Naive thymus-derived CD4-positive, alpha-beta T cell (primary cell): Measurements from ENCODE around the gene SLC22A17. TPM values are rescaled to one million over a fixed set of nuclear protein-coding genes. Genes with fewer than 3 reads are reported as not detected.
"Not testable (repeated sequence)": the region's sequence is repeated elsewhere in the genome, so short reads cannot be mapped to it uniquely, and the experiment has no call there.

Experiments used
- ATAC-seq: fragments of 150-1000 bp; cut with Tn5 transposase; 2 replicates; pipeline ENCODE4 v1.10.0; 2021; ENCODE audit warnings: mild to moderate bottlenecking, moderate library complexity
- CTCF ChIA-PET: fragments of 350-600 bp; sonication (Branson Sonifier 250); formaldehyde crosslinking; loops from one replicate; lab custom pipeline; 2021; ENCODE audit warnings: antibody characterized with exemption; lab: Charles Lee
- POLR2A ChIA-PET: fragments of 350-600 bp; sonication (Branson Sonifier 250); formaldehyde crosslinking; loops from one replicate; lab custom pipeline; 2021; ENCODE audit warnings: antibody characterized with exemption, inconsistent platforms; lab: Charles Lee
- DNase-seq, 9 donors: peaks; one replicate each; pipeline versions ENCODE4 v3.0.0 to v3.0.0-alpha.2; 2020 to 2022; ENCODE audit warnings: mixed read lengths in 1 of 9
- H3K27ac ChIP-seq: one replicate; pipeline ENCODE4 v1.7.0; 2013; ENCODE audit warnings: mild to moderate bottlenecking, low read depth, low read length, moderate library complexity
- H3K27me3 ChIP-seq, 2 donors: one replicate each; pipeline ENCODE4 v1.7.0; 2013; ENCODE audit warnings: low read length in 2 of 2, mild to moderate bottlenecking in 2 of 2, moderate library complexity in 2 of 2; ENCODE audit not compliant: control insufficient read depth in 2 of 2, insufficient read depth in 2 of 2
- H3K36me3 ChIP-seq, 3 experiments: 1 replicate in 2 of 3; 2 replicates in 1 of 3; pipeline ENCODE4 v1.7.0; 2013; ENCODE audit warnings: low read length in 3 of 3, mild to moderate bottlenecking in 3 of 3, moderate library complexity in 1 of 3; ENCODE audit not compliant: insufficient read depth in 3 of 3, control insufficient read depth in 2 of 3
- H3K4me1 ChIP-seq, 2 donors: one replicate each; pipeline ENCODE4 v1.7.0; 2013; ENCODE audit warnings: low read length in 2 of 2, mild to moderate bottlenecking in 2 of 2, moderate library complexity in 1 of 2; ENCODE audit not compliant: control insufficient read depth in 2 of 2, insufficient read depth in 2 of 2
- H3K4me3 ChIP-seq: 2 replicates; pipeline ENCODE4 v1.7.0; 2013; ENCODE audit warnings: mild to moderate bottlenecking, low read length
- H3K9me3 ChIP-seq, 3 experiments: 1 replicate in 2 of 3; 2 replicates in 1 of 3; pipeline ENCODE4 v1.7.0; 2013; ENCODE audit warnings: low read length in 3 of 3; ENCODE audit not compliant: control insufficient read depth in 2 of 3
- H3K27ac Mint-ChIP-seq, 9 donors: one replicate each; pipeline ENCODE4 v1.8.0; 2020 to 2022; ENCODE audit warnings: mixed read lengths in 9 of 9, mild to moderate bottlenecking in 8 of 9, moderate library complexity in 5 of 9, inconsistent platforms in 2 of 9
- H3K27me3 Mint-ChIP-seq, 5 donors: one replicate each; pipeline ENCODE4 v1.8.0; 2021 to 2022; ENCODE audit warnings: mixed read lengths in 5 of 5, mild to moderate bottlenecking in 1 of 5
- H3K36me3 Mint-ChIP-seq, 5 donors: one replicate each; pipeline ENCODE4 v1.8.0; 2020 to 2022; ENCODE audit warnings: mixed read lengths in 5 of 5, mild to moderate bottlenecking in 3 of 5, inconsistent platforms in 1 of 5
- H3K4me1 Mint-ChIP-seq, 7 donors: one replicate each; pipeline ENCODE4 v1.8.0; 2020 to 2022; ENCODE audit warnings: mixed read lengths in 7 of 7, mild to moderate bottlenecking in 3 of 7, inconsistent platforms in 1 of 7
- H3K4me3 Mint-ChIP-seq, 10 donors: one replicate each; pipeline ENCODE4 v1.8.0; 2020 to 2022; ENCODE audit warnings: mild to moderate bottlenecking in 10 of 10, mixed read lengths in 10 of 10, moderate library complexity in 6 of 10, inconsistent platforms in 2 of 10
- H3K9me3 Mint-ChIP-seq, 11 donors: one replicate each; pipeline ENCODE4 v1.8.0; 2020 to 2022; ENCODE audit warnings: mixed read lengths in 11 of 11, mild to moderate bottlenecking in 4 of 11, inconsistent platforms in 1 of 11, moderate library complexity in 1 of 11
- intact Hi-C, 2 donors: fragments of 100-400 bp; cut with micrococcal nuclease; formaldehyde crosslinking; loops; one replicate each; pipeline ENCODE4 v1.15.1; 2023
- polyA plus RNA-seq, 2 donors: library from polyadenylated mRNA; unstranded; fragments of 300-500 nt; fragmentation: Illumina TruSeq; gene quantifications; one replicate each; pipeline ENCODE4 v1.2.3, GENCODE V29; 2021
- total RNA-seq, 6 experiments: library from RNA in 5 of 6; stranded (reverse) in 5 of 6; gene quantifications; 1 replicate in 5 of 6; 2 replicates in 1 of 6; pipeline ENCODE4 v1.2.3 and lab custom pipeline; 2021 to 2026

Gene SLC22A17
- total RNA-seq (10 to 100 TPM in 3 of 5 experiments, 1 to 10 TPM in 2; 1.9 to 30.0 (median 22.6) TPM), polyA plus RNA-seq (10 to 100 TPM in 1 of 2 donors, 1 to 10 TPM in 1; 9.7 to 10.8 TPM), total RNA-seq (lab: John Stamatoyannopoulos, UW) (21.7 reads per million, percentile 52 among the genes with 10 or more reads in this experiment)

DNA sequence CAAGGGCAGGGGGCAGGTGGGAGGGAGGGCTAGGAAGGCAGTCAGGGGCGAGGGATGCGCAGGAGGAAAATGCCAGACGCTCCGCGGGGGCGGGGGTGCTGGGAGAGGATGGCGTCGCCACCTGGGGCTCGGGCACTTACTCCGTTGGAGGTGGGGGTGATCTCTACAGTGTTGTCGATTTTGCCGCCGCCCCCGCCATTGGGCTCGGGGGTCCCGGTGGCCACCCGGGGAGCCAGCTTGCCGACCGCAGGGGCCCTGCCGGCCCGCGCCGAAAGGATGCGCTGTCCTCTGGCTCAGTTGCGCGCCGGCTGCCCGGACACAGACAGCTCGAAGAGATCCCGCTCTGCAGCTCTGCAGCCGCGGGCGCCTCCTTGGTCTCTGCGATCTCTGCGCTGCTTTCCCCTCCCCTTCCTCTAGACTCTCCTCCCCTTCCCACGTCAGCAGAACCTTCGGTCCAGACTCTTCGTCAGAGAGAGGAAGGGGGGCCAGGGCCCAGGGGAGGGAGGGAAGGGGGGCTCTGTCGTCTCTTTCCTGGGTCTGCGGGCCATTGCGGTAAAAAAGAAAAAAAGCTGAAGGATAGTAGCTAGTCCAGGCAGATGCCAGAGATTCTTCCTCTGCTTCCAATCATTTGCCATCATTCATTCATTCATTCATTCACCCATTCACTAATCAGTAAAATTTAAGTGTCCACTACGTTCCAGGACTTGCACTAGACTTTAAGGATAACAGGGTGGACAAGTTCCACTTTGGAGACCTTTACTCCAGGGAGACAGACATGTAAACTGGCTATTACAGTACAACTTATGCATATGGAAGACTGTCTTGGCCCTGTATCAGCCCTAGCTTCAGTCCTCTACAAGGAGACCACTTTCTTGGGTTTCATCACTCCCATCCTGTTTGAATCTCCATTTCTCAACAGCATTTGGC, at the start of gene SLC22A17:
SLC22A17 (minus strand) TSS at position 382 of the 927 bp plus-strand sequence.
- peak within 1 kb of the TSS; percentile 58 for H3K27ac ChIP-seq
- peak within 1 kb of the TSS in 8 of 9 donors; percentile 5 to 93 (median 77) for H3K27ac Mint-ChIP-seq
- H3K4me3 Mint-ChIP-seq = peak within 1 kb of the TSS; percentile 78 to 92 (median 88)
- peaks cover 0 to 4% (median 0%) of the 10 kb centered on the region in 5 donors for H3K36me3 Mint-ChIP-seq
- no peaks in the 10 kb centered on the region for H3K9me3 ChIP-seq
- peak; percentile 93 for ATAC-seq
- no peaks in the 10 kb centered on the region for H3K4me1 ChIP-seq
- DNase-seq = peak; percentile 42 to 80 (median 67)
- CTCF ChIA-PET = interaction anchor here (0.8 kb wide), 2 partner anchors 32 to 33 kb away, joined by 3 to 4 read pairs; partner anchors contain the start of gene PABPN1
- intact Hi-C loops = loop anchor here in 1 of 2 donors (1.0 kb wide), 4 partner anchors 24 to 117 kb away; partner anchors contain the start of genes NGDN, PABPN1 and PPP1R3E
- H3K9me3 Mint-ChIP-seq = peaks cover 0 to 1% (median 0%) of the 10 kb centered on the region in 11 donors
- H3K4me3 ChIP-seq = peak within 1 kb of the TSS; percentile 54
- H3K4me1 Mint-ChIP-seq = peaks cover 10 to 25% (median 18%) of the 10 kb centered on the region in 7 donors
- H3K27me3 Mint-ChIP-seq = peaks cover 0 to 55% (median 33%) of the 10 kb centered on the region in 5 donors
- H3K27me3 ChIP-seq = no peaks in the 10 kb centered on the region
- POLR2A ChIA-PET = interaction anchor here (0.9 to 3.3 kb wide), 4 partner anchors 29 to 67 kb away, joined by 3 to 26 read pairs (median 6); partner anchors contain the start of genes HOMEZ, PABPN1 and PPP1R3E
- no peaks in the 10 kb centered on the region for H3K36me3 ChIP-seq

DNA sequence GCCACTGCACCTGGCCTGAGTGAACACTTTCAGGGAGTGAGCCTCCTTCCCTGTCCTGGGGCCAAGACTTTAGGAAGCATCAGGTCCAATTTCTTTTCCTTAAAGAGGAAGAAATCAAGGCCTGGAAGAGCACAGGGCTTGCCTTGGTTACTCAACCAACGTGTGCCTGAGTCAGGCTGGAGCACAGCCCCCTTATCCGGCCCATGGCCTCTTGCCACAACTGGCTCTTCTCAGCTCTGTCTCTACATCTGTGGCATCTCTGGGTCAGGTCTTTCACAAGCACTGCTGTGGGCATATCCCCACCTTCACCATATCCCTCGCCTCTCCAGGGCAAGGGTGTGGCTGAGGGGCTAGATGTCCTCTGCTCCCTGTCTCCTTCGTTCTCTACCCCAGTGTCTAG, 48.6 kb upstream of the SLC22A17 start:
- DNase-seq = no peak
- H3K36me3 ChIP-seq = no peaks in the 10 kb centered on the region
- peaks cover 0 to 6% (median 0%) of the 10 kb centered on the region in 7 donors for H3K4me1 Mint-ChIP-seq
- H3K4me1 ChIP-seq = no peaks in the 10 kb centered on the region
- no peaks in the 10 kb centered on the region for H3K36me3 Mint-ChIP-seq
- H3K27me3 ChIP-seq = no peaks in the 10 kb centered on the region
- no peak overlapping the region for H3K4me3 ChIP-seq
- no peak overlapping the region for H3K27ac ChIP-seq
- H3K9me3 Mint-ChIP-seq = no peaks in the 10 kb centered on the region
- no peak for ATAC-seq
- ChIA-PET CTCF (no interaction called here), POLR2A (no interaction called here)
- no peak overlapping the region for H3K4me3 Mint-ChIP-seq
- intact Hi-C loops = no loop called here
- peaks cover 0 to 15% (median 5%) of the 10 kb centered on the region in 5 donors for H3K27me3 Mint-ChIP-seq
- no peak overlapping the region for H3K27ac Mint-ChIP-seq
- H3K9me3 ChIP-seq = no peaks in the 10 kb centered on the region

DNA sequence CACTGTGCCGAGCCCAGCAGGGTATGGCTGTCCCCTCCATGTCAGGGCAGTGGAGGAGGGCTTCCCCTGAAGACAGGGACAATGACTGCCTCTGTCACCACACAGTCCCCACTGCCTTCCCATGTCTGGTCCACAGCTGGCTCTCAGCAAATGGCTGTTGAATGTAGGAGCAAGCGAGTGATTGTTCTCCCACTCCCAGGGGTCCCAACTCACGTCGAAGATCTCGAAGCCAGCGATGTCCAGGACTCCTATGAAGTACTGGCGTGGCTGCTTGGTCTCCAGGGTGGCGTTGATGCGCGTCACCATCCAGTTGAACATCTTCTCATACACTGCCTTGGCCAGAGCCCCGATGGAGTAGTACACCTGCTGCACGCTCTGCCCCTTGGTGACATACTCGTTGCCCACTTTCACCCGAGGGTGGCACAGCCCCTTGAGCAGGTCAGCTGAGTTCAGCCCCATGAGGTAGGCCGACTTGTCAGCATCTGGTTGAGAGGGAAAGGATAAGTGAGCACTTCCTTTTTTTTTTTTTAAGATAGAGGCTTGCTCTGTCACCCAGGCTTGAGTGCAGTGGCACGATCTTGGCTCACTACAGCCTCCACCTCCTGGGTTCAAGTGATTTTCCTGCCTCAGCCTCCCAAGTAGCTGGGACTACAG, 47.9 kb upstream of the SLC22A17 start:
- H3K4me1 Mint-ChIP-seq, POLR2A ChIA-PET, H3K4me3 Mint-ChIP-seq: not testable (repeated sequence)

DNA sequence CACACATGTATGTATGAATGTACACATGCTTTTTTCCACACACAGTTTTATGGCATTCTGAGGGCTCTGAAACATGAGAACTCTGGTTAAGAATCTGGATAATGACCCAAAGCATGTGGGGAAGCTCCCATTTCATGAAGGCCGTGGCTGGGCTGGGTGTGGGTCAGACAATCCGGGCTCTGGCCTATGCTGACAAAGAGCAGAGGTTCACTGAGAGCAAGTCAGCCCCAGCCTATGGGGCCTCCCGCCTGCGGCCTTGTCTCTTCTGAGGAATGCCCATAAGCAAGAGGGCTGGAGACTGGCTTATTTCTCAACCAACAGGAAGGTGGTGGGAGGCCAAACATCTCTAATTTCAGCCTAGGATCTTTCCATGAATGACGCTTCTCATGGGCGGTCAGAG, 46.9 kb upstream of the SLC22A17 start:
- Histone ChIP-seq H3K27me3 (no peaks in the 10 kb centered on the region), H3K4me3 (no peak overlapping the region), H3K27ac (no peak overlapping the region), H3K36me3 (no peaks in the 10 kb centered on the region), H3K4me1 (no peaks in the 10 kb centered on the region), H3K9me3 (no peaks in the 10 kb centered on the region)
- peaks cover 0 to 10% (median 8%) of the 10 kb centered on the region in 5 donors for H3K27me3 Mint-ChIP-seq
- DNase-seq = no peak
- H3K27ac Mint-ChIP-seq = no peak overlapping the region
- ATAC-seq = no peak
- H3K36me3 Mint-ChIP-seq = no peaks in the 10 kb centered on the region
- POLR2A ChIA-PET = interaction anchor here (0.5 kb wide), 1 partner anchor 282 kb away, joined by 3 read pairs; no protein-coding TSS in a partner anchor
- H3K4me1 Mint-ChIP-seq = peaks cover 0 to 6% (median 0%) of the 10 kb centered on the region in 7 donors
- CTCF ChIA-PET = no interaction called here
- intact Hi-C loops = no loop called here
- no peak overlapping the region for H3K4me3 Mint-ChIP-seq
- no peaks in the 10 kb centered on the region for H3K9me3 Mint-ChIP-seq

More for the DNA sequence above, 47.9 kb upstream of the SLC22A17 start:
- H3K27ac Mint-ChIP-seq, ATAC-seq, H3K36me3 ChIP-seq, H3K27me3 ChIP-seq, H3K4me3 ChIP-seq, H3K9me3 ChIP-seq, H3K9me3 Mint-ChIP-seq, H3K36me3 Mint-ChIP-seq, H3K4me1 ChIP-seq, DNase-seq, CTCF ChIA-PET, H3K27ac ChIP-seq, intact Hi-C loops: not testable (repeated sequence)
- peaks cover 0 to 15% (median 5%) of the 10 kb centered on the region in 5 donors for H3K27me3 Mint-ChIP-seq

DNA sequence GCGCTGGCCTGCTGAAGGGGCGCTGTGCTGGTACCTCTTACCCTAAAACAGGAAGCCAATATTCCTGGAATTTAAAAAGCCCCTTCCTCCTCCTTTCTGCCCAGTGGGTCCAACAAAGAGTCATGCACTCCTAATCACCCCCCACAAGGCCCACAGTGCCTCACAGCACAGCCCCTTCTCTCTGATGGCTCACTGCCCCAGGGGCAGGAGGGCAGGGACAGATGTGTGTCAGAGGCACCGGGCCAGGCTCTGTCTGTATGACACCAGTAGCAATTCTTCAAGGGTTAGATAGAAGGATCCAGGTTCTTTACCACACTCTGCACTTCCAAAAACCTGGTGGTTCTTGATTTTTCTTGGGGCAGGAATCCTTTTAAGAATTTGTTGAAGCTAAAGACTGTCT, 46.4 kb upstream of the SLC22A17 start:
- H3K27ac Mint-ChIP-seq = no peak overlapping the region
- no peaks in the 10 kb centered on the region for H3K9me3 Mint-ChIP-seq

DNA sequence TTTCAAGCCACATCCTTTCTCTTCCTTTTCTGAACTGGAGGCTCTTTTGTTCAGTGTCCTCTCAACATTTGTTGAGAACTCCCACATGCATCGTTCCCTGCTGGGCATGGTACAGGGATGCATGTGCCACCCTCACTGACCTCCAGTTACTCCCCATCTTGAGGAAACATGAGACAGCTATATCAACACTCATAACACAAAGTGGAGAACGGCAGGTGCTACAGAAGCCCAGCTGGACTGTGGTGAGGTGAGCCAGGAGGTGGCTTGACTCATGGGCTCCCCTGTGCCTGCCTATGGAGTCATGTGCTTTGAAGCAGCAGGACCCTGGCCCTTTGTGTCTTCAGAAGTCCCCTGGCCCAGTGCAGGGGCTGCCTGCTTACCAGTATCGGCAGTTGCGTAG, 45.7 kb upstream of the SLC22A17 start:
- Histone ChIP-seq H3K36me3 (no peaks in the 10 kb centered on the region), H3K4me1 (no peaks in the 10 kb centered on the region), H3K4me3 (no peak overlapping the region), H3K27ac (no peak overlapping the region), H3K9me3 (no peaks in the 10 kb centered on the region), H3K27me3 (no peaks in the 10 kb centered on the region)
- no peak overlapping the region for H3K27ac Mint-ChIP-seq
- POLR2A ChIA-PET = no interaction called here
- H3K36me3 Mint-ChIP-seq = no peaks in the 10 kb centered on the region
- H3K4me3 Mint-ChIP-seq = no peak overlapping the region
- no peak for ATAC-seq
- DNase-seq = no peak
- H3K4me1 Mint-ChIP-seq = peaks cover 0 to 6% (median 0%) of the 10 kb centered on the region in 7 donors
- intact Hi-C loops = no loop called here
- H3K27me3 Mint-ChIP-seq = peaks cover 0 to 9% (median 8%) of the 10 kb centered on the region in 5 donors
- H3K9me3 Mint-ChIP-seq = no peaks in the 10 kb centered on the region
- CTCF ChIA-PET = no interaction called here

More for the DNA sequence above, 46.4 kb upstream of the SLC22A17 start:
- Mint-ChIP-seq H3K27me3 (peaks cover 0 to 10% (median 8%) of the 10 kb centered on the region in 5 donors), H3K36me3 (no peaks in the 10 kb centered on the region), H3K4me3 (no peak overlapping the region), H3K4me1 (peaks cover 0 to 6% (median 0%) of the 10 kb centered on the region in 7 donors)
- H3K4me3 ChIP-seq = no peak overlapping the region
- ChIA-PET CTCF (no interaction called here), POLR2A (interaction anchor here (0.5 kb wide), 1 partner anchor 281 kb away, joined by 3 read pairs; no protein-coding TSS in a partner anchor)
- no peak overlapping the region for H3K27ac ChIP-seq
- no peaks in the 10 kb centered on the region for H3K36me3 ChIP-seq
- intact Hi-C loops = no loop called here
- DNase-seq (no peak), ATAC-seq (no peak)
- no peaks in the 10 kb centered on the region for H3K27me3 ChIP-seq
- no peaks in the 10 kb centered on the region for H3K4me1 ChIP-seq
- H3K9me3 ChIP-seq = no peaks in the 10 kb centered on the region
